Endothelial cell of umbilical vein (primary cell): Measurements from ENCODE around the gene GPR75. TPM values are rescaled to one million over a fixed set of nuclear protein-coding genes. Genes with fewer than 3 reads are reported as not detected.

Experiments used
- BruUV-seq: library from RNA; stranded (reverse); fragments of 400-500 nt; replicated peaks from 2 replicates; lab custom pipeline; 2021; lab: Mats Ljungman, UMichigan
- CTCF ChIA-PET: fragments of 300-600, 350-600 bp; sonication (Branson Sonifier 250); formaldehyde crosslinking; loops from one replicate; lab custom pipeline; 2021; ENCODE audit warnings: antibody characterized with exemption, inconsistent platforms; lab: Charles Lee
- POLR2A ChIA-PET: fragments of 300-600, 350-600 bp; sonication (Branson Sonifier 250); formaldehyde crosslinking; loops from one replicate; lab custom pipeline; 2021; ENCODE audit warnings: antibody characterized with exemption, inconsistent platforms; lab: Charles Lee
- DNase-seq: peaks from one replicate; pipeline ENCODE4 v3.0.0-alpha.2; 2011; ENCODE audit warnings: low read depth, low spot score
- FAIRE-seq: peaks from 2 replicates; lab custom pipeline; 2011; peaks lifted over from hg19 to GRCh38; lab: Jason Lieb, UNC
- H2AFZ ChIP-seq: 2 replicates; pipeline ENCODE4 v1.6.0; 2012; ENCODE audit warnings: low read depth, low read length, control low read depth, inconsistent platforms
- H3K27ac ChIP-seq: 2 replicates; pipeline ENCODE4 v1.5.1; 2011; ENCODE audit warnings: low read depth, mild to moderate bottlenecking, control low read depth, low read length, moderate library complexity; ENCODE audit not compliant: insufficient read depth
- H3K27me3 ChIP-seq, 2 experiments: 2 replicates each; pipeline versions ENCODE4 v1.6.0 to v1.6.1; 2011; ENCODE audit warnings: low read length in 2 of 2, mixed read lengths in 1 of 2; ENCODE audit not compliant: control insufficient read depth in 2 of 2, insufficient read depth in 2 of 2
- H3K36me3 ChIP-seq, 2 experiments: 2 replicates in 1 of 2; 3 replicates in 1 of 2; pipeline ENCODE4 v1.5.1; 2011; ENCODE audit warnings: low read length in 2 of 2, mild to moderate bottlenecking in 1 of 2, moderate library complexity in 1 of 2; ENCODE audit not compliant: control insufficient read depth in 2 of 2, insufficient read depth in 2 of 2; ENCODE audit errors: extremely low read depth in 1 of 2
- H3K4me1 ChIP-seq: 3 replicates; pipeline ENCODE4 v1.5.1; 2011; ENCODE audit warnings: mild to moderate bottlenecking, low read length; ENCODE audit not compliant: control insufficient read depth, insufficient read depth; ENCODE audit errors: extremely low read depth
- H3K4me2 ChIP-seq: 2 replicates; pipeline ENCODE4 v1.6.1; 2011; ENCODE audit warnings: low read length, control low read depth, mixed read lengths; ENCODE audit not compliant: insufficient read depth
- H3K4me3 ChIP-seq, 3 experiments: fragments of 200-600 bp in 1 of 3; sonication (generic), shearing (Covaris generic) in 1 of 3; replicated peaks in 1 of 3; 2 replicates each; pipeline ENCODE4 v1.5.1; 2011 to 2016; ENCODE audit warnings: control low read depth in 3 of 3, low read length in 3 of 3, mild to moderate bottlenecking in 2 of 3, inconsistent platforms in 1 of 3, low read depth in 1 of 3, moderate library complexity in 1 of 3; ENCODE audit not compliant: insufficient read depth in 1 of 3
- H3K79me2 ChIP-seq: 2 replicates; pipeline ENCODE4 v1.6.0; 2012; ENCODE audit warnings: low read length, inconsistent platforms; ENCODE audit not compliant: control insufficient read depth, insufficient read depth
- H3K9ac ChIP-seq: replicated peaks from 2 replicates; pipeline ENCODE3; 2011; ENCODE audit warnings: low read length, control low read depth; ENCODE audit not compliant: insufficient read depth; ENCODE audit errors: extremely low read depth
- H3K9me1 ChIP-seq: replicated peaks from 3 replicates; pipeline ENCODE4 v1.6.0; 2011; ENCODE audit warnings: mild to moderate bottlenecking, low read length; ENCODE audit not compliant: control insufficient read depth, insufficient read depth; ENCODE audit errors: extremely low read depth
- H3K9me3 ChIP-seq: replicated peaks from 2 replicates; pipeline ENCODE4 v1.5.1; 2012; ENCODE audit warnings: low read length, inconsistent platforms; ENCODE audit not compliant: control insufficient read depth, insufficient read depth
- H4K20me1 ChIP-seq: replicated peaks from 2 replicates; pipeline ENCODE3; 2011; ENCODE audit warnings: mild to moderate bottlenecking, low read length; ENCODE audit not compliant: control insufficient read depth, insufficient read depth; ENCODE audit errors: extremely low read depth
- EZH2 ChIP-seq: IDR thresholded peaks from 2 replicates; pipeline ENCODE4 v1.6.1; 2012; ENCODE audit warnings: borderline replicate concordance, low read depth, mild to moderate bottlenecking, moderate library complexity, low read length, inconsistent platforms; ENCODE audit not compliant: severe bottlenecking
- FOS ChIP-seq: IDR thresholded peaks from 2 replicates; pipeline ENCODE4 v1.6.1; 2011; ENCODE audit warnings: mild to moderate bottlenecking, low read length, moderate library complexity, borderline replicate concordance; ENCODE audit not compliant: insufficient read depth
- GATA2 ChIP-seq: IDR thresholded peaks from 2 replicates; pipeline ENCODE4 v1.7.0; 2011; ENCODE audit warnings: low read depth, mild to moderate bottlenecking, moderate library complexity, mixed read lengths, low read length; ENCODE audit not compliant: insufficient read length, insufficient read depth
- JUN ChIP-seq: IDR thresholded peaks from 2 replicates; pipeline ENCODE4 v1.6.1; 2011; ENCODE audit warnings: borderline replicate concordance, low read depth; ENCODE audit not compliant: insufficient read length, insufficient read depth
- MYC ChIP-seq: IDR thresholded peaks from one replicate; pipeline ENCODE4 v1.6.1; 2011; ENCODE audit warnings: mild to moderate bottlenecking, low read depth, low read length
- POLR2A ChIP-seq: IDR thresholded peaks from 2 replicates; pipeline ENCODE4 v1.6.1; 2012; ENCODE audit warnings: low read depth, mild to moderate bottlenecking, control low read depth, low read length
- POLR2AphosphoS5 ChIP-seq: IDR thresholded peaks from 2 replicates; pipeline ENCODE4 v1.6.1; 2012; ENCODE audit warnings: low read depth, mild to moderate bottlenecking, control low read depth, low read length, moderate library complexity; ENCODE audit not compliant: insufficient read depth
- dilution Hi-C: fragments of 300-500 bp; cut with MboI; formaldehyde crosslinking; loops from one replicate; pipeline ENCODE4 v1.15.0; 2019; ENCODE audit warnings: low sequenced_read_pairs; ENCODE audit not compliant: extremely low pct_ligation_motif_present
- intact Hi-C: fragments of 100-400 bp; cut with micrococcal nuclease; formaldehyde crosslinking; loops from one replicate; pipeline ENCODE4 v1.10.0; 2022
- polyA plus RNA-seq, 4 experiments: library from polyadenylated mRNA; depleted of rRNA in 3 of 4; stranded (reverse) in 3 of 4; unstranded in 1 of 4; fragments of >200 nt; gene quantifications; 2 replicates each; pipeline versions ENCODE4 v1.2.1 to v1.2.3, GENCODE V29; 2011 to 2012; ENCODE audit warnings: missing spikeins in 1 of 4
- total RNA-seq: library from RNA; stranded (reverse); gene quantifications from 2 replicates; pipeline ENCODE4 v1.2.3, GENCODE V29; 2021
- TF ChIP-seq, protein P1 (sequence below), 2 donors: IDR thresholded peaks; 1 replicate in 1 of 2; 2 replicates in 1 of 2; pipeline ENCODE4 v1.5.1; 2011; ENCODE audit warnings: low read length in 2 of 2, mild to moderate bottlenecking in 2 of 2, moderate library complexity in 2 of 2, control low read depth in 1 of 2, inconsistent platforms in 1 of 2, low read depth in 1 of 2; ENCODE audit not compliant: insufficient read depth in 1 of 2; ENCODE audit errors: extremely low read depth in 1 of 2
- TF ChIP-seq, protein P2 (sequence below): IDR thresholded peaks from 2 replicates; pipeline ENCODE4 v1.6.1; 2011; ENCODE audit not compliant: insufficient read depth, insufficient read length

GPR75 gene
- total and polyA plus RNA-seq, 2 donors (not counting 3 experiments of a cell fraction or from before 2014, with no cell fraction given), result 4.4 to 4.7 TPM

DNA sequence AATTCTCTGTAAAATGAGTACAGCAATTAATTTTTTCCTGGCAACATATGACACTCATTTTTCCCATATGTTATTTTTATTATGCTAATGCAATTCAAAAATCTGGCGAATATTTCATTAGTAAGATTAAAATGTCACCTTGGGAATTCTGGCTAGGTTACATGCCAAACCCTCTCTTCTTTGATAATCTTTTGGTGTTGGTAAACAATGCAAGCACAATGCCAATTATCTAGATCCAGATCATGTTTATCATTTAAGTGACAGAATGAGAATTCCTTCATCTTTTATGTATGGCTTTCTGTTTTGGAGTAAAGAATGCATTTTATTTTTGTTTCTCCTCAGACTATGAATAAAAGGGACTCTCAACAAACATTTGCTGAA, 33.7 kb downstream of the GPR75 start:
- no TSS peak for BruUV-seq
- dilution Hi-C loops, result no loop called here
- H3K4me2 ChIP-seq, result no peak overlapping the region

More for the DNA sequence above, 33.7 kb downstream of the GPR75 start:
- peak; percentile 61 for FAIRE-seq
- Histone ChIP-seq H3K9ac (no peak overlapping the region), H3K27me3 (no peaks in the 10 kb centered on the region), H3K27ac (no peak overlapping the region), H3K4me1 (no peaks in the 10 kb centered on the region), H2AFZ (no peak overlapping the region), H3K9me3 (no peaks in the 10 kb centered on the region), H3K36me3 (no peaks in the 10 kb centered on the region), H4K20me1 (no peaks in the 10 kb centered on the region), H3K79me2 (no peaks in the 10 kb centered on the region), H3K9me1 (no peaks in the 10 kb centered on the region), H3K4me3 (no peak overlapping the region)
- TF ChIP-seq JUN (no peak), EZH2 (no peak), POLR2A (no peak), FOS (no peak), GATA2 (no peak), MYC (no peak), POLR2AphosphoS5 (no peak)
- TF ChIP-seq, protein P1, sequence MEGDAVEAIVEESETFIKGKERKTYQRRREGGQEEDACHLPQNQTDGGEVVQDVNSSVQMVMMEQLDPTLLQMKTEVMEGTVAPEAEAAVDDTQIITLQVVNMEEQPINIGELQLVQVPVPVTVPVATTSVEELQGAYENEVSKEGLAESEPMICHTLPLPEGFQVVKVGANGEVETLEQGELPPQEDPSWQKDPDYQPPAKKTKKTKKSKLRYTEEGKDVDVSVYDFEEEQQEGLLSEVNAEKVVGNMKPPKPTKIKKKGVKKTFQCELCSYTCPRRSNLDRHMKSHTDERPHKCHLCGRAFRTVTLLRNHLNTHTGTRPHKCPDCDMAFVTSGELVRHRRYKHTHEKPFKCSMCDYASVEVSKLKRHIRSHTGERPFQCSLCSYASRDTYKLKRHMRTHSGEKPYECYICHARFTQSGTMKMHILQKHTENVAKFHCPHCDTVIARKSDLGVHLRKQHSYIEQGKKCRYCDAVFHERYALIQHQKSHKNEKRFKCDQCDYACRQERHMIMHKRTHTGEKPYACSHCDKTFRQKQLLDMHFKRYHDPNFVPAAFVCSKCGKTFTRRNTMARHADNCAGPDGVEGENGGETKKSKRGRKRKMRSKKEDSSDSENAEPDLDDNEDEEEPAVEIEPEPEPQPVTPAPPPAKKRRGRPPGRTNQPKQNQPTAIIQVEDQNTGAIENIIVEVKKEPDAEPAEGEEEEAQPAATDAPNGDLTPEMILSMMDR (IDR thresholded peaks at IDR 0.05; ENCODE audit: extremely low read depth in 1 of 2, insufficient read depth in 1 of 2, low read depth in 1 of 2, low read length in 2 of 2), result no peak
- TF ChIP-seq, protein P2, sequence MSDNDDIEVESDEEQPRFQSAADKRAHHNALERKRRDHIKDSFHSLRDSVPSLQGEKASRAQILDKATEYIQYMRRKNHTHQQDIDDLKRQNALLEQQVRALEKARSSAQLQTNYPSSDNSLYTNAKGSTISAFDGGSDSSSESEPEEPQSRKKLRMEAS, result no peak
- POLR2A ChIA-PET, result no interaction called here
- CTCF ChIA-PET, result no interaction called here
- DNase-seq, result no peak
- intact Hi-C loops, result no loop called here
